HCT116 (cell line): Measurements from ENCODE around the gene NKX2-2. TPM values are rescaled to one million over a fixed set of nuclear protein-coding genes. Genes with fewer than 3 reads are reported as not detected.
"Not testable (repeated sequence)": the region's sequence is repeated elsewhere in the genome, so short reads cannot be mapped to it uniquely, and the experiment has no call there.

Source experiments
- ATAC-seq: fragments of 200-7000 bp; cut with Tn5 transposase; 2 replicates; pipeline ENCODE4 v1.9.1; 2020; ENCODE audit warnings: mild to moderate bottlenecking, moderate library complexity
- BruUV-seq: library from RNA; stranded (reverse); fragments of 400-500 nt; replicated peaks from 2 replicates; lab custom pipeline; 2021; lab: Mats Ljungman, UMichigan
- CTCF ChIA-PET: fragments of 300-600 bp; sonication (Branson Sonifier 250); formaldehyde crosslinking; loops from one replicate; lab custom pipeline; 2021; ENCODE audit warnings: antibody characterized with exemption; lab: Charles Lee
- POLR2A ChIA-PET: fragments of 300-600, 350-600 bp; sonication (Branson Sonifier 250); formaldehyde crosslinking; loops from one replicate; lab custom pipeline; 2021; ENCODE audit warnings: antibody characterized with exemption; lab: Charles Lee
- RAD21 ChIA-PET, 2 experiments: fragments of 300-600 bp; sonication (Branson Sonifier 250); formaldehyde crosslinking; loops; one replicate each; lab custom pipeline; 2023; ENCODE audit warnings: low total read pairs in 2 of 2; ENCODE audit not compliant: uncharacterized antibody in 2 of 2, unreplicated experiment in 2 of 2, low non-redundant PET in 1 of 2; lab: Charles Lee
- DNase-seq: peaks from one replicate; pipeline ENCODE4 v3.0.0-alpha.2; 2010; ENCODE audit warnings: low read depth, low spot score
- H2AFZ ChIP-seq: fragments of 200-600 bp; shearing (Covaris generic), sonication (generic); 2 replicates; pipeline ENCODE4 v1.6.1; 2017; ENCODE audit warnings: low read depth, mixed run types, mixed read lengths, antibody characterized with exemption, low read length; ENCODE audit not compliant: poor library complexity, severe bottlenecking
- H3K27ac ChIP-seq: 2 replicates; pipeline ENCODE4 v1.5.1; 2012; ENCODE audit warnings: low read depth, low read length
- H3K27me3 ChIP-seq: fragments of 200-600 bp; sonication (generic); 2 replicates; pipeline ENCODE4 v1.6.1; 2016; ENCODE audit warnings: mixed run types, low read length, mixed read lengths; ENCODE audit not compliant: insufficient read depth
- H3K36me3 ChIP-seq, 2 experiments: fragments of 200-500 bp in 1 of 2; fragments of 200-600 bp in 1 of 2; sonication (Bioruptor generic) in 1 of 2; sonication (generic) in 1 of 2; 2 replicates each; pipeline versions ENCODE4 v1.5.1 to v1.6.1; 2014 to 2016; ENCODE audit warnings: low read length in 2 of 2, inconsistent platforms in 1 of 2, mixed read lengths in 1 of 2, mixed run types in 1 of 2; ENCODE audit not compliant: insufficient read depth in 2 of 2, control insufficient read depth in 1 of 2
- H3K4me1 ChIP-seq, 2 experiments: fragments of 200-600 bp in 1 of 2; sonication (generic) in 1 of 2; 2 replicates each; pipeline versions ENCODE4 v1.5.1 to v1.6.1; 2012 to 2017; ENCODE audit warnings: low read length in 2 of 2, inconsistent platforms in 1 of 2, mild to moderate bottlenecking in 1 of 2, mixed read lengths in 1 of 2, mixed run types in 1 of 2, moderate library complexity in 1 of 2; ENCODE audit not compliant: insufficient read depth in 2 of 2, control insufficient read depth in 1 of 2
- H3K4me2 ChIP-seq: fragments of 200-600 bp; sonication (generic); 2 replicates; pipeline ENCODE4 v1.6.1; 2017; ENCODE audit warnings: mixed run types, low read length, mixed read lengths
- H3K4me3 ChIP-seq, 2 experiments: fragments of 200-600 bp in 1 of 2; sonication (generic) in 1 of 2; replicated peaks in 1 of 2; 2 replicates each; pipeline ENCODE4 v1.5.1; 2011 to 2016; ENCODE audit warnings: low read length in 2 of 2, control low read depth in 1 of 2, low read depth in 1 of 2, mild to moderate bottlenecking in 1 of 2, mixed read lengths in 1 of 2, mixed run types in 1 of 2
- H3K79me2 ChIP-seq: fragments of 200-600 bp; sonication (generic); 2 replicates; pipeline ENCODE4 v1.6.1; 2017; ENCODE audit warnings: mild to moderate bottlenecking, mixed run types, low read length, moderate library complexity, mixed read lengths; ENCODE audit not compliant: insufficient read depth
- H3K9ac ChIP-seq: fragments of 200-600 bp; sonication (generic); 2 replicates; pipeline ENCODE4 v1.6.1; 2016; ENCODE audit warnings: low read length, mixed read lengths
- H3K9me2 ChIP-seq: fragments of 200-600 bp; sonication (generic), shearing (Covaris generic); 2 replicates; pipeline ENCODE4 v1.6.1; 2017; ENCODE audit warnings: mixed run types, mild to moderate bottlenecking, moderate library complexity; ENCODE audit not compliant: insufficient read depth
- H3K9me3 ChIP-seq, 2 experiments: fragments of 200-500 bp in 1 of 2; fragments of 200-600 bp in 1 of 2; sonication (Bioruptor generic) in 1 of 2; sonication (generic) in 1 of 2; 2 replicates each; pipeline ENCODE4 v1.6.1; 2014 to 2017; ENCODE audit warnings: low read length in 2 of 2, mixed read lengths in 2 of 2, inconsistent platforms in 1 of 2, low read depth in 1 of 2, mild to moderate bottlenecking in 1 of 2, mixed run types in 1 of 2, moderate library complexity in 1 of 2; ENCODE audit not compliant: control insufficient read depth in 1 of 2, insufficient read depth in 1 of 2
- H4K20me1 ChIP-seq: fragments of 200-600 bp; sonication (generic), shearing (Covaris generic); 2 replicates; pipeline ENCODE4 v1.6.1; 2017; ENCODE audit warnings: mixed run types, mild to moderate bottlenecking, moderate library complexity; ENCODE audit not compliant: insufficient read depth
- CBX3 ChIP-seq: IDR thresholded peaks from 2 replicates; pipeline ENCODE4 v1.6.1; 2012; ENCODE audit warnings: low read depth
- CEBPB ChIP-seq: IDR thresholded peaks from 2 replicates; pipeline ENCODE4 v1.6.1; 2012; ENCODE audit warnings: low read depth
- CTCF ChIP-seq, 3 experiments: fragments of 200-600 bp in 1 of 3; sonication (generic) in 1 of 3; IDR thresholded peaks in 2 of 3; conservative IDR thresholded peaks in 1 of 3; 2 replicates each; pipeline ENCODE4 v1.5.1; 2012 to 2017; ENCODE audit warnings: low read depth in 2 of 3, low read length in 2 of 3, antibody characterized with exemption in 1 of 3, borderline replicate concordance in 1 of 3, control low read depth in 1 of 3, mild to moderate bottlenecking in 1 of 3, mixed read lengths in 1 of 3, mixed run types in 1 of 3, moderate library complexity in 1 of 3; ENCODE audit not compliant: insufficient read depth in 1 of 3
- EGR1 ChIP-seq: IDR thresholded peaks from 2 replicates; pipeline ENCODE4 v1.6.1; 2012; ENCODE audit warnings: low read depth
- ELF1 ChIP-seq: IDR thresholded peaks from 2 replicates; pipeline ENCODE4 v1.6.1; 2012; ENCODE audit warnings: low read depth, borderline replicate concordance
- EZH2 ChIP-seq: fragments of 200-600 bp; sonication (generic); IDR thresholded peaks from 2 replicates; pipeline ENCODE4 v1.6.1; 2017; ENCODE audit warnings: antibody characterized with exemption, mixed run types
- MAX ChIP-seq: IDR thresholded peaks from 2 replicates; pipeline ENCODE4 v1.6.1; 2012
- POLR2A ChIP-seq: IDR thresholded peaks from 2 replicates; pipeline ENCODE4 v1.7.0; 2011; ENCODE audit warnings: borderline replicate concordance; ENCODE audit not compliant: insufficient read depth, insufficient read length; ENCODE audit errors: extremely low read depth
- RAD21 ChIP-seq: IDR thresholded peaks from 2 replicates; pipeline ENCODE4 v1.6.1; 2012; ENCODE audit warnings: low read depth, mild to moderate bottlenecking
- REST ChIP-seq: IDR thresholded peaks from 2 replicates; pipeline ENCODE4 v1.6.1; 2012; ENCODE audit warnings: low read depth
- SP1 ChIP-seq: IDR thresholded peaks from 2 replicates; pipeline ENCODE4 v1.6.1; 2012; ENCODE audit warnings: low read depth
- ZBTB33 ChIP-seq: IDR thresholded peaks from 2 replicates; pipeline ENCODE4 v1.6.1; 2011; ENCODE audit warnings: mild to moderate bottlenecking, low read length, moderate library complexity; ENCODE audit not compliant: insufficient replicate concordance; ENCODE audit errors: extremely low read depth
- ZFX ChIP-seq: fragments of 450-650 bp; IDR thresholded peaks from 2 replicates; pipeline ENCODE4 v1.6.1; 2017
- ZNF274 ChIP-seq: fragments of 200-500 bp; sonication (Bioruptor generic); IDR thresholded peaks from 2 replicates; pipeline ENCODE4 v1.6.1; 2014; ENCODE audit warnings: mild to moderate bottlenecking, low read depth, low read length, inconsistent platforms
- intact Hi-C: fragments of 100-400 bp; cut with micrococcal nuclease; formaldehyde crosslinking; loops from 2 replicates; pipeline ENCODE4 v1.10.0; 2022
- total RNA-seq: library from RNA; stranded (reverse); gene quantifications from one replicate; pipeline ENCODE4 v1.2.1, GENCODE V29; 2021; ENCODE audit not compliant: unreplicated experiment

Gene NKX2-2
- total RNA-seq, 1 experiment from 2014 or later, result not detected

GRCh38 chr20:21480144-21480543 is 33.7 kb downstream of the NKX2-2 start:
- H3K79me2 ChIP-seq, H3K27ac ChIP-seq, intact Hi-C loops, H3K9me2 ChIP-seq, H3K9me3 ChIP-seq, RAD21 ChIA-PET, H3K36me3 ChIP-seq, ATAC-seq, DNase-seq, H3K4me3 ChIP-seq, H3K4me1 ChIP-seq, POLR2A ChIA-PET, BruUV-seq, CTCF ChIA-PET, H3K9ac ChIP-seq, H2AFZ ChIP-seq, H3K27me3 ChIP-seq, H3K4me2 ChIP-seq, H4K20me1 ChIP-seq: not testable (repeated sequence)

- no peak overlapping the region for H2AFZ ChIP-seq
- H3K79me2 ChIP-seq, result no peaks in the 10 kb centered on the region
- no peak overlapping the region for H3K4me2 ChIP-seq
- no peaks in the 10 kb centered on the region for H3K9me2 ChIP-seq
- no peaks in the 10 kb centered on the region for H3K4me1 ChIP-seq
- H3K4me3 ChIP-seq, result no peak overlapping the region
- no peak overlapping the region for H3K9ac ChIP-seq
- ChIA-PET POLR2A (no interaction called here), RAD21 (no interaction called here), CTCF (no interaction called here)
- H3K36me3 ChIP-seq, result no peaks in the 10 kb centered on the region
- no peaks in the 10 kb centered on the region for H4K20me1 ChIP-seq
- intact Hi-C loops, result no loop called here
- BruUV-seq, result no TSS peak
- H3K27ac ChIP-seq, result no peak overlapping the region
- DNase-seq (no peak), ATAC-seq (no peak)
- no peaks in the 10 kb centered on the region for H3K27me3 ChIP-seq
- peaks cover 0 to 3% of the 10 kb centered on the region in 2 experiments; a peak in 1 of 4 replicates for H3K9me3 ChIP-seq
- TF ChIP-seq ZFX (no peak), EZH2 (no peak), MAX (no peak), ZBTB33 (no peak), REST (no peak), CBX3 (no peak), CEBPB (no peak), ZNF274 (no peak), SP1 (no peak), RAD21 (no peak), POLR2A (no peak), CTCF (IDR thresholded peaks at IDR 0.05 in 2 of 3, conservative IDR thresholded peaks at IDR 0.05 in 1 of 3; ENCODE audit: borderline replicate concordance in 1 of 3, insufficient read depth in 1 of 3, low read depth in 2 of 3, low read length in 2 of 3) (no peak), EGR1 (no peak), ELF1 (no peak)
Measured at GRCh38 chr20:21465799-21466198, 48.1 kb downstream of the NKX2-2 start.
